Measurements from ENCODE around the gene HIRA. TPM values are rescaled to one million over a fixed set of nuclear protein-coding genes. Genes with fewer than 3 reads are reported as not detected.

Gene HIRA
- total RNA-seq, 1 experiment from 2014 or later: 31.4 TPM

GRCh38 chr22:19358703-19359553 is 72.6 kb downstream of the HIRA start:
- H3K4me3 ChIP-seq (ENCODE audit: insufficient read depth, low read depth, low read length): no peak overlapping the region
- no peak for DNase-seq
- no peaks in the 10 kb centered on the region for H3K27me3 ChIP-seq (ENCODE audit: control insufficient read depth, insufficient read depth, low read length)
- H3K36me3 ChIP-seq (replicated peaks; ENCODE audit: control insufficient read depth, insufficient read depth, low read length): peaks cover 54% of the 10 kb centered on the region

DNA sequence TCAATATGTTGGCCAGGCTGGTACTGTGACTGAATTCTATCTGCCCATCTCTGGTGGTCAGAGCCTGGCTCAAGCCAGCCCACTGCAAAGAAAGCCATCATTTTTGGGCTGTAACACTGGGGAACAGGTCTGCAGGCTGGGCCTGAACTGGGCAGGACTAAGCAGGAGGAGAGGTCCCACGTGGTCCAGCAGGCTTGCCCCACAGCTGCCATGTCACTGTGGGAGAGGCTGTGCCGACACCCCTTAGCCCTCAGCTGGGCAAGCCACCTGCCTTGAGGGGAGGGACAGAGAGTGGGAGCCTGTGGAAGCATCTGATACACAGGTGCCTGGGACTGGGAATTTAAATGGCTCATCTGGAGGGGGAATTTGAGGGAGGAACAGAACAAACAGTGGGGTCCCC is 73.3 kb downstream of the HIRA start:
- Histone ChIP-seq H3K27me3 (ENCODE audit: control insufficient read depth, insufficient read depth, low read length) (no peaks in the 10 kb centered on the region), H3K36me3 (replicated peaks; ENCODE audit: control insufficient read depth, insufficient read depth, low read length) (peaks cover 58% of the 10 kb centered on the region), H3K4me3 (ENCODE audit: insufficient read depth, low read depth, low read length) (no peak overlapping the region)
- no peak for DNase-seq

DNA sequence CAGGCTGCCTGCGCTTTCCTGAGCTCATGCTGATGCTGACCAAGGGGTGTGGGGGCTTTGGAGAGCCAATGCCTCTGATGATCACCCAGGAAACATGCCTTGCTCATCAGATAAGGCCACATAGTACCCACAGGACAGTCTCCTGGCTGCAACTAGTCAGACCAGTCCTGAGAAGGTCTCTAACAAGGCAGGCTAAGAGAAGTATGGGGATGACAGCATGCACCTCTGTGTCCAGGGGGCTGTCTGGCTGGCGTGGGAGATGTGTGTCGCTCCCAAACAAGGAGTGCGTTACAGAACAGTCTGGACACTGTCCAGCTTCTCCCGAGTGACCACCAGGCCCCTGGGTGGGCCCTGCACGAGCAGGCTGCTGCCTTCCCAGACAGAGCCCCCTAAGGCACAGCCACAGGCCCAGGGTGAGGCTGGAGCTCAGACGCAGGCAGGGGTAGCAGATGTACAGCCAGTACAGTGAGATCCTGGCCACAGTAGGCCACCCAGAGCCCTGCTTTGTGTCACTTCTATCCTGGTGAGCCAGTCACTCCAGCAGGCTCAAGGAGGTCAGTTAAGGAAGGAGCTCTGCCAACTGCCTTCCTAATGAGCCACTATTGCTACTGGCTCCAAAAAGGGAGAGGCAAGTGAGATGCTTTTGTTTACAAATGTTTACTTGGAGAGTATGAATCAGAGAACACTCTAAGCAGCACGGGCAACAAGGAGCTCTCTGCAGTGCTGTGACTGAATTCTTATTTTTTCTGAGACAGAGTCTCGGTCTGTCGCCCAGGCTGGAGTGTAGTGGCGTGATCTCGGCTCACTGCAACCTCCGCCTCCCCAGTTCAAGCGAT is 74.0 kb downstream of the HIRA start:
- no peaks in the 10 kb centered on the region for H3K27me3 ChIP-seq (ENCODE audit: control insufficient read depth, insufficient read depth, low read length)
- peaks cover 63% of the 10 kb centered on the region for H3K36me3 ChIP-seq (replicated peaks; ENCODE audit: control insufficient read depth, insufficient read depth, low read length)
- no peak for DNase-seq
- no peak overlapping the region for H3K4me3 ChIP-seq (ENCODE audit: insufficient read depth, low read depth, low read length)

DNA sequence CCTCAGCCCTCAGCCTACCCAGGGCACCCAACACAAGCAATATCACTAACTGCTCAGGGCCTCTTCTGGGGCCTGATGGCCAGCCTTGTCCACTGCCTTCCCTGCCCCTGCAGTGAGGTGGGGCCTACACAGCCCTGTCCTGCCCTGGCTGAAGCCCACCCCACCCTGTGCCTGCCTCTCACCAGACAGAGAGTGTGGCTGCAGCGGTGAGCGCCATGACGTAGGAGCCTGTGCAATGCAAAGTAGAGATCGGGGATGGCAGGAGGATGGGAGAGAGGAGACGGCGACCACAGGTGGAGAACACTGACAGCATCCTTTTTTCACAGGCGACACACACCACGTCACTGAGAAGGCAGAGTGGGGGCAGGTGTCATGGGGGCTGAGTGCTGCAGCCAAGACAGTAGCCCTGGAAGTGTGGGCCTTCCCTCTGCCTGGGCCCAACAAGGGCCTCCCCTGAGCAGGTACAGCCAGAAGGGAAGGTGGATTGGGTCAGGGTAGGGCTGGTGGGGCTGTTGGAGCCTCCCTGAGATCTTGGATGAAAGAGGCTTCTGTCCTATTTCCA is 74.7 kb downstream of the HIRA start:
- H3K4me3 ChIP-seq (ENCODE audit: insufficient read depth, low read depth, low read length): no peak overlapping the region
- peaks cover 67% of the 10 kb centered on the region for H3K36me3 ChIP-seq (replicated peaks; ENCODE audit: control insufficient read depth, insufficient read depth, low read length)
- no peaks in the 10 kb centered on the region for H3K27me3 ChIP-seq (ENCODE audit: control insufficient read depth, insufficient read depth, low read length)
- peak; percentile 9 for DNase-seq

GRCh38 chr22:19355413-19356157 is 75.9 kb downstream of the HIRA start:
- Histone ChIP-seq H3K27me3 (ENCODE audit: control insufficient read depth, insufficient read depth, low read length) (no peaks in the 10 kb centered on the region), H3K4me3 (ENCODE audit: insufficient read depth, low read depth, low read length) (no peak overlapping the region), H3K36me3 (replicated peaks; ENCODE audit: control insufficient read depth, insufficient read depth, low read length) (peaks cover 60% of the 10 kb centered on the region)
- DNase-seq: no peak

DNA sequence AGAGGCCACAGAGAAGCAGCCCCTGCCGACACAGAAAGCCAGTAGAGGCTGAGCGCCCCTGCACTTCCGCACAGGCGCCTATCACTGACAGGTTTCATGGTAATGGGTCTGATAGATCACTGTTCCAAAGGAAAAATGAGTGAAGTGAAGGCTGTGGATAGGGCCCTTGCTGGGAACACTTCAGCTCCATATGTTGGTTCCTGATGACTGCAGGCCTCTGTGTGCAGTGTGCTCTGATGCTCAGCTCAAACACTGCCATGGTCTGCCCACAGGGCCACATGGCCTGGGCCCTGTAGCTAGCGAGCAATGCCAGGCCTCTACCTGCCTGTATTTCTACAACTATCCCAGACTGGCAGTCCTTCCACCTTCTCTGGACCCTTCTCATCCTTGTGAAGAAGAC is 77.3 kb downstream of the HIRA start:
- H3K36me3 ChIP-seq (replicated peaks; ENCODE audit: control insufficient read depth, insufficient read depth, low read length): peaks cover 58% of the 10 kb centered on the region
- H3K4me3 ChIP-seq (ENCODE audit: insufficient read depth, low read depth, low read length): no peak overlapping the region
- no peak for DNase-seq
- no peaks in the 10 kb centered on the region for H3K27me3 ChIP-seq (ENCODE audit: control insufficient read depth, insufficient read depth, low read length)

- no peaks in the 10 kb centered on the region for H3K27me3 ChIP-seq (ENCODE audit: control insufficient read depth, insufficient read depth, low read length)
- no peak overlapping the region for H3K4me3 ChIP-seq (ENCODE audit: insufficient read depth, low read depth, low read length)
- peaks cover 53% of the 10 kb centered on the region for H3K36me3 ChIP-seq (replicated peaks; ENCODE audit: control insufficient read depth, insufficient read depth, low read length)
- peak; percentile 13 for DNase-seq
These were observed 78.0 kb downstream of the HIRA start for GRCh38 chr22:19353363-19354131.

DNA sequence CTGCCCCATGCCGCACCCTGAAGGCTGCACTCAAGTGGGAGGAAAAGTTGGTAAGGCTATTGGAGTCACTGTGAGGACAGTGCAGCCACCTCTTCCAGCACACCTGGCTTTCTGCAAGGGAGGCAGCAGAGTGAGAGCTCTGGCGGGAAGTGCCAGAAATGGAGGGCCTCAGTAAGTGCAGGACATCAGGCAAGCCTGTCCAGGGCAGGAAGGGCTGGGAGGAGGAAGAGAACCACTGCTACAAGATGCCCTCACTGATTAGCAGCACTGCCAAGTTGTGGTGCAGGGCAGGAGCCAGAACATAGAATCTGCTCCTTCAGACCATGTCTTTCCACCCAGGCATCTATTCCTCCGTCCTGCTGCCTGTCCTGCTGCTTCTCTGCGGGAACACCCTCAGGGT is 78.8 kb downstream of the HIRA start:
- H3K36me3 ChIP-seq (replicated peaks; ENCODE audit: control insufficient read depth, insufficient read depth, low read length): peaks cover 48% of the 10 kb centered on the region
- no peak overlapping the region for H3K4me3 ChIP-seq (ENCODE audit: insufficient read depth, low read depth, low read length)
- DNase-seq: no peak
- H3K27me3 ChIP-seq (ENCODE audit: control insufficient read depth, insufficient read depth, low read length): no peaks in the 10 kb centered on the region

DNA sequence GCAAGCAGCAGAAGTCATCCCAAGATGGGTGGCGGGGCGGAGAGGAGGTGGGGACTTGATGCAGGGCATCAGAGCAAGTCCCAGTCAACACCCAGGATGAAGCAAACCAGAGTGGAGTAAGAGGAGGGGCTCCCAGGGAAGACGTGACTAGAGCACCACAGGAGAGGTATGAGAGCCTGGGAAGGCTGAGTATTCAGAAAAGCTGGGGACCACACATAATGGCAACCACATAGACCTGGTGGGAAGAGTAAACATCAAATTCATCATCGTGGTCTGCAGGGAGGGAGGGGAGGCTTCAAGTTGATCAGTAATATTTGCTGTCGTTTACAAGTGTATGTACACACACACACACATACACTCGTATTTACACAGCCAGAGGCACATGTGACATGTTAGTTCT is 79.3 kb downstream of the HIRA start:
- no peak overlapping the region for H3K4me3 ChIP-seq (ENCODE audit: insufficient read depth, low read depth, low read length)
- DNase-seq: no peak
- H3K36me3 ChIP-seq (replicated peaks; ENCODE audit: control insufficient read depth, insufficient read depth, low read length): peaks cover 45% of the 10 kb centered on the region
- H3K27me3 ChIP-seq (ENCODE audit: control insufficient read depth, insufficient read depth, low read length): no peaks in the 10 kb centered on the region

DNA sequence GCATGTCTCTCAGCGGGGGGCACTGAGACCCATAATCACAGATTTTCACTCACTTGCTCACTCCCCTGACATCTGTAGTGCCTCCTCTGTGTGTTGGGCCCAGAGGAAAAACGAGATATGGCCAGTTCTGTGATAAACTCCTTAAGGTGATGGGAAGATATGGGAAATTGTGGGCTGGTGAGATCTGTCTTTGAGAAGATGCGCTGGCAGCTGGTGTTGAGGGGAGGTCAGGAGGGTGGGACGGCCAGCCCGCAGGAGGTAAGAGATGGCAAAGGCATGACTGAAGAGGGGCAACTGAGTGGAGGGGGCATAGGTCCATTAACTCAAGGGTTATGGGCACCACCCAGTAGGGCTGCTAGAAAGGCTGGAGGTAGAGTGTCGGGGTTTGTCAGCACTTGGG is 79.9 kb downstream of the HIRA start:
- DNase-seq: no peak
- Histone ChIP-seq H3K27me3 (ENCODE audit: control insufficient read depth, insufficient read depth, low read length) (no peaks in the 10 kb centered on the region), H3K4me3 (ENCODE audit: insufficient read depth, low read depth, low read length) (no peak overlapping the region), H3K36me3 (replicated peaks; ENCODE audit: control insufficient read depth, insufficient read depth, low read length) (peaks cover 44% of the 10 kb centered on the region)

- DNase-seq: no peak
- peaks cover 40% of the 10 kb centered on the region for H3K36me3 ChIP-seq (replicated peaks; ENCODE audit: control insufficient read depth, insufficient read depth, low read length)
- H3K4me3 ChIP-seq (ENCODE audit: insufficient read depth, low read depth, low read length): no peak overlapping the region
- H3K27me3 ChIP-seq (ENCODE audit: control insufficient read depth, insufficient read depth, low read length): no peaks in the 10 kb centered on the region
These were observed 80.6 kb downstream of the HIRA start for GRCh38 chr22:19350947-19351346.

GRCh38 chr22:19350476-19350859 is 81.1 kb downstream of the HIRA start:
- Histone ChIP-seq H3K36me3 (replicated peaks; ENCODE audit: control insufficient read depth, insufficient read depth, low read length) (peaks cover 40% of the 10 kb centered on the region), H3K27me3 (ENCODE audit: control insufficient read depth, insufficient read depth, low read length) (no peaks in the 10 kb centered on the region)
- no peak for DNase-seq

DNA sequence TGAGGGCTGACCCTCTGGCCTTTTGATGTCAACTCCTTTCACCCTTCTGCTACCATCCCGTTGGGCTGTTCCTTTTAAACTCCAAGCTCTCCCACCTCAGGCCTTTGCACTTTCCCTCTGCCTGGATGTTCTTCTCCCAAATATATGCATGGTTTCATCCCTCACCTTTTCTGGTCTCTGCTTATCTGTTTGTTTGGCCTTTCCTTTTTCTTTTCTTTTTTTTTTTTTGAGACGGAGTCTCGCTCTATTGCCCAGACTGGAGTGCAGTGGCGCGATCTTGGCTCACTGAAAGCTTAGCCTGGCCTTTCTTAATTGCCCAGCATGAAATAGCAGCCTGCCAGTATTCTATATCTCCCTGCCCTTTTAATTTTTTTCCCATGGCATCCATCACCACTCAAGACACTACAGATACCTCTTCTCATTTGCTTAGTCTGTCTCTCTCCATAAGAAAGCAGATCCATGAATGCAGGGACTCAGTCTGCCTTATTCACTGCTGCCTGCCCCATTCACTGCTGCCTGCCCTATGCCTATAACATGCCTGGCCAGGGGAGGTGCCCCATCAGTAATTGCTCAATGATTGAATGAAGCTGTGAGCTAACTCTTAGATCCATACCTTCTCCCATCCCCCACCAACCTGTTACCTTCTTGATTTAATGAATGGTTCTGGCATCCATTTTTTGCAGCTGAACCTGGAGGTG is 81.6 kb downstream of the HIRA start:
- DNase-seq: no peak
- Histone ChIP-seq H3K4me3 (ENCODE audit: insufficient read depth, low read depth, low read length) (no peak overlapping the region), H3K36me3 (replicated peaks; ENCODE audit: control insufficient read depth, insufficient read depth, low read length) (peaks cover 39% of the 10 kb centered on the region), H3K27me3 (ENCODE audit: control insufficient read depth, insufficient read depth, low read length) (no peaks in the 10 kb centered on the region)

More at GRCh38 chr22:19350476-19350859, 81.1 kb downstream of the HIRA start:
- H3K4me3 ChIP-seq (ENCODE audit: insufficient read depth, low read depth, low read length): no peak overlapping the region
